ENCODE measurements around the gene FRAS1. TPM values are rescaled to one million over a fixed set of nuclear protein-coding genes. Genes with fewer than 3 reads are reported as not detected.
A peak's percentile ranks its signal among the peaks of the same experiment; 100 is the strongest.
"Not testable (repeated sequence)": the region's sequence is repeated elsewhere in the genome, so short reads cannot be mapped to it uniquely, and the experiment has no call there.

Gene FRAS1
- total RNA-seq, 1 donor from 2014 or later = 13.7 TPM

DNA sequence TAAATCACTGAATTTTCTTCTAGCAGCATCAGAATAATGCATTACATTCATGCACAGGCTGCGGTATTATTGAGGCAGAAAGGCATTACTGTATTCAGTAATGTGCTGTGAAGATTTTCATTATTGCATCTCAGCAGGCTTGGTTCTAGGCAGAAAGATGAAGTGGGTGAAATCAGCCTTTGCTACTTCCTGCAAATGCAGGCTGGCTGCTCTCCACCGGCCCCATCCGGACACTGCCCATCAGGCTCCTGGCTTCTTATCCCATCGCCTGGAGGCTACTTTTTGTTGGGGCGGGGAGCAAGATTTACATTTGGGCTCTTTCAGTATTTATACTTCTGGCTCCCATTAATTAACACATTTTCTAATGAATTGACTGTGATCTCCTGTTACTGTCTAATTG is 117.8 kb downstream of the FRAS1 start:
- FAIRE-seq = no peak
- peaks cover 2% of the 10 kb centered on the region for H3K27me3 ChIP-seq (ENCODE audit: control insufficient read depth, insufficient read depth, low read length)
- TF ChIP-seq, protein P1, sequence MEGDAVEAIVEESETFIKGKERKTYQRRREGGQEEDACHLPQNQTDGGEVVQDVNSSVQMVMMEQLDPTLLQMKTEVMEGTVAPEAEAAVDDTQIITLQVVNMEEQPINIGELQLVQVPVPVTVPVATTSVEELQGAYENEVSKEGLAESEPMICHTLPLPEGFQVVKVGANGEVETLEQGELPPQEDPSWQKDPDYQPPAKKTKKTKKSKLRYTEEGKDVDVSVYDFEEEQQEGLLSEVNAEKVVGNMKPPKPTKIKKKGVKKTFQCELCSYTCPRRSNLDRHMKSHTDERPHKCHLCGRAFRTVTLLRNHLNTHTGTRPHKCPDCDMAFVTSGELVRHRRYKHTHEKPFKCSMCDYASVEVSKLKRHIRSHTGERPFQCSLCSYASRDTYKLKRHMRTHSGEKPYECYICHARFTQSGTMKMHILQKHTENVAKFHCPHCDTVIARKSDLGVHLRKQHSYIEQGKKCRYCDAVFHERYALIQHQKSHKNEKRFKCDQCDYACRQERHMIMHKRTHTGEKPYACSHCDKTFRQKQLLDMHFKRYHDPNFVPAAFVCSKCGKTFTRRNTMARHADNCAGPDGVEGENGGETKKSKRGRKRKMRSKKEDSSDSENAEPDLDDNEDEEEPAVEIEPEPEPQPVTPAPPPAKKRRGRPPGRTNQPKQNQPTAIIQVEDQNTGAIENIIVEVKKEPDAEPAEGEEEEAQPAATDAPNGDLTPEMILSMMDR (IDR thresholded peaks at IDR 0.05; ENCODE audit: insufficient read depth, low read length, severe bottlenecking) = no peak
- H3K36me3 ChIP-seq (ENCODE audit: control insufficient read depth, insufficient read depth, low read length) = no peaks in the 10 kb centered on the region
- no peak overlapping the region for H3K4me3 ChIP-seq (ENCODE audit: low read depth, low read length)
- DNase-seq (ENCODE audit: low read depth) = no peak

DNA sequence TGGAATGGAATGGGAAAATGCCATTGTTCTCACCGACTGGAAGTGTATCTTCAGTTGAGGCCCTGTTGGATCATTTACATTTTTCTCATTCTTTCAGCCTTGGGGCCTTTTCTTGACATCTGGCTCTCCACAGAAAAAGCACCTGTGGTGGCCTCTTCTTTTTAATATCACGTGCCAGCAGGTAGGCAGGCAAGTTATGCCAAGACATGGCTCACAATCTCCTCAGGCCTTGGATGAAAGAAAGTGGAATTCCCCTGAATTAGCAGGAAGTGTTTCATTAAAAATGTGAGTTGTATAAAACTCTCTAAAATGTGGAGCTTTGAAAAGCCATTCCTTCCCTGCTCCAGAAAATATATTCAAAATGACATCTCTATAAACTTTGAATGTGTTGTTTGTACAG is 122.1 kb downstream of the FRAS1 start:
- TF ChIP-seq, protein P1 (IDR thresholded peaks at IDR 0.05; ENCODE audit: insufficient read depth, low read length, severe bottlenecking) = no peak
- no peak for FAIRE-seq
- no peak overlapping the region for H3K4me3 ChIP-seq (ENCODE audit: low read depth, low read length)
- no peaks in the 10 kb centered on the region for H3K36me3 ChIP-seq (ENCODE audit: control insufficient read depth, insufficient read depth, low read length)
- DNase-seq (ENCODE audit: low read depth) = no peak
- H3K27me3 ChIP-seq (ENCODE audit: control insufficient read depth, insufficient read depth, low read length) = peaks cover 2% of the 10 kb centered on the region

DNA sequence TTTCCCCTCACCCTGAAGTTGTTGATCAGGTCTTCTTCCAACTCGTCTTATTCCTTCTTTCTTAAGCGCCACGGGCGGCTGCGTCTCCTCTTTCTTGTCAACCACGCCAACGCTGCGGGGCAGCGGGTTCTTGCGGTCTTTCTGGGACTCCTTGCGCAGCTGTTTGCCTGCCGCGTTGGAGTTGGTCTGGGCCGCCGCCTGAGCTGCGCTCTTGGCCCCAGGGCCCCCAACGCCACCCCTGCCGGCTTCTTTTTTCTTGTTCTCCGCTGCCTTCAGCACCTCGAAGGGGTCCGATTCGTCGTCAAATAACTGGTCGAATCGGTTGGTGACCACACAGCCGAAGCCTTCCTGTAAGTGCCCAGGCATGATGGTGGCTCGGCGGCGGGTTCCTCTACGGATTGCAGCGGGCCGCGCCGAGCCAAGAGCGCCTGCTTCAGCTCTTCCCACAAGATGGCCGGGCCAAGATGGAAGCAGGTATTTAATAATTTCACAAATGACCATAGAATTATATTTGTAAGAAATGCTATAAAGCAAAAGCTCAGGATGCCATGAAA is 124.6 kb downstream of the FRAS1 start:
- H3K27me3 ChIP-seq (ENCODE audit: control insufficient read depth, insufficient read depth, low read length); H3K36me3 ChIP-seq (ENCODE audit: control insufficient read depth, insufficient read depth, low read length); H3K4me3 ChIP-seq (ENCODE audit: low read depth, low read length); DNase-seq (ENCODE audit: low read depth); FAIRE-seq: not testable (repeated sequence)

DNA sequence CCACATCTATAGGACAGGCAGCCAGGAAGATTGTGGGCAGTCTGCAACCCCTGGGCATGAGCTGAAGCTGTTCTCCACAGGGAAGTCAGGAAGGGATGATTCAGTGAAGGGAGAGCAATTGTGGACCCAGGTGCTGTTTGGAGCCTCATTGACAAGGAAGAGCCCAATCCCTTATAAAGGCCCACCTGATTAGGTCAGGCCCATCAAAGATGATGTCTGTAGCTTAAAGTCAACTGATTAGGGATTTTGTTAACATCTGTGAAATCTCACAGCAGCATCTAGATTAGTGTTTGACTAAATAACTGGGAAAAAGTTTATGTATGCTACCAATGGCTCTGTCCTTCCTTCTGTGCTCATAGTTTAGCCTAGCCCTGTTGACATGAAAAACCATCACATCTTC is 127.5 kb downstream of the FRAS1 start:
- Histone ChIP-seq H3K4me3 (ENCODE audit: low read depth, low read length) (no peak overlapping the region), H3K27me3 (ENCODE audit: control insufficient read depth, insufficient read depth, low read length) (no peaks in the 10 kb centered on the region), H3K36me3 (ENCODE audit: control insufficient read depth, insufficient read depth, low read length) (no peaks in the 10 kb centered on the region)
- no peak for FAIRE-seq
- peak; percentile 18 for DNase-seq (ENCODE audit: low read depth)
- TF ChIP-seq, protein P1 (IDR thresholded peaks at IDR 0.05; ENCODE audit: insufficient read depth, low read length, severe bottlenecking) = no peak

DNA sequence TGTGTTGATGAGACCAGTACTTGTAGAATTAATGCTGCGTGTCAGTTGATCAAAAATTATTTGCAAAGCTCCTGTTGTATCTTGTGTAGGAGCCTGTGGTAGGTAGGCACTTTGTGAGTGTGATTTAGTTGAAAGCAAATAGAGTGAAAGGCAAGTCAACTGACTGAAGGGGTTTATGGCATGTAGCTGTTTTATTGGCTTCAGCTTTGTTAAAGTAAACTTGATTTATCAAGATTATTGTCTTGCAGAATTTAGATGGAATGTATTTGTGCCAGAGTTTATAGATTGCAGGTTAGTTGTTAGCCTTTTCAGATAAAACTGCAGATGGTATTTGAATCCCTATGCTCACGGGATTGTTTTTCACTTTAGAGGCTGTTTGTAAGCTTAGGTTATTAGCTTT is 128.0 kb downstream of the FRAS1 start:
- FAIRE-seq = no peak
- no peak for DNase-seq (ENCODE audit: low read depth)
- TF ChIP-seq, protein P1 (IDR thresholded peaks at IDR 0.05; ENCODE audit: insufficient read depth, low read length, severe bottlenecking) = no peak
- H3K36me3 ChIP-seq (ENCODE audit: control insufficient read depth, insufficient read depth, low read length) = no peaks in the 10 kb centered on the region
- no peak overlapping the region for H3K4me3 ChIP-seq (ENCODE audit: low read depth, low read length)
- H3K27me3 ChIP-seq (ENCODE audit: control insufficient read depth, insufficient read depth, low read length) = no peaks in the 10 kb centered on the region

DNA sequence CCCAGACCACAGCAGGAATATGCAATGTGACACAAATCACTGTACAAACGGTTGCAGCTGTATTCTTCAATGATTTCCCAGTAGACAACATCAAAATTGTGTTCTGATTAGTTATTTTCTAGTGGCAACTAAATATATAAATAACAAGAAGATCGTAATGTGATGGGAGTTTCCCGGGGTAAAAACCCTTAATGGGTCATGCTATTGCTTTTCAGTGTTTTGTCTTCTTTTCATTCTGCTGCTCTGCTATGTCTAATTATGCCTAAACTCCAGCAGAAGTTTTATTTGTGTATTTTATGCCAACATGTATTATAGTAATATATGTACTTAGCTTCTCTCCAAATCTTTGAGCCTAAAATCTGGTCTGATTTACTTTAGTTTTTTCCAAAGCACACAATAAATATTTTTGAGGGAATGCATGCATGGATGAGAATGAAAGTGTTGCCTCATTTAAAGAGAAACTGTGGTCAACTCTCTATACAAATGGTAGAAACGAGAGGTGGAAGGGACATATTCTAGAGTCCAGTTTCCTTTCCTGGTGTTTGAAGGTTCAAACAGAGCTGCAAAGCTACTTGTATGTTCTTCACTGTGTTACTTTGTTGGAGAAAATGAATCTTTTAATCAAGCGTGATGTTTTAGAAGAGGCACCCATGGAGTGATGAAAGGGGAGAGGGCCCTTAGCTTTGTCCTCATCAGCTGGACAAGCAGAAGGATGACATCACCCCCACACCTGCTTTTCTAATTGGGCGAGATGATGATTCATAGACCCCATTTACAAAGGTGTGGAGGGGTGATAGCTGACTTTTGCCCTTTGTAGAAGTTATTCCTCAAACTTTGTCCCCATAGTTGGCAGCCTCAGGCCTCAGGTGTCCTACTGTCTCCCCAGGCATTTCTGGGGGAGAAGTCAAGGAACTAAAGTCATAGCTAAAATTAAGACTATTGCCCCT is 129.7 kb downstream of the FRAS1 start:
- Histone ChIP-seq H3K4me3 (ENCODE audit: low read depth, low read length) (no peak overlapping the region), H3K36me3 (ENCODE audit: control insufficient read depth, insufficient read depth, low read length) (no peaks in the 10 kb centered on the region), H3K27me3 (ENCODE audit: control insufficient read depth, insufficient read depth, low read length) (no peaks in the 10 kb centered on the region)
- no peak for FAIRE-seq
- no peak for DNase-seq (ENCODE audit: low read depth)
- TF ChIP-seq, protein P1 (IDR thresholded peaks at IDR 0.05; ENCODE audit: insufficient read depth, low read length, severe bottlenecking) = no peak
